ENCODE results near the gene STK39.
"Not testable (repeated sequence)": the region's sequence is repeated elsewhere in the genome, so short reads cannot be mapped to it uniquely, and the experiment has no call there.

STK39 gene

GRCh38 chr2:168089200-168089599, 158.2 kb downstream of the STK39 start:
- no peak for DNase-seq (ENCODE audit: low read depth)

- DNase-seq (ENCODE audit: low read depth), result no peak
These were observed 160.0 kb downstream of the STK39 start for GRCh38 chr2:168087401-168087800.

GRCh38 chr2:168086851-168087250, 160.5 kb downstream of the STK39 start:
- DNase-seq (ENCODE audit: low read depth), result no peak

- no peak for DNase-seq (ENCODE audit: low read depth)
These were observed 161.5 kb downstream of the STK39 start for GRCh38 chr2:168085801-168086361.

GRCh38 chr2:168084288-168084687, 163.1 kb downstream of the STK39 start:
- no peak for DNase-seq (ENCODE audit: low read depth)

GRCh38 chr2:168081452-168081851, 165.9 kb downstream of the STK39 start:
- not testable (repeated sequence) for DNase-seq (ENCODE audit: low read depth)

GRCh38 chr2:168079236-168079635, 168.2 kb downstream of the STK39 start:
- no peak for DNase-seq (ENCODE audit: low read depth)

GRCh38 chr2:168076731-168077130, 170.7 kb downstream of the STK39 start:
- no peak for DNase-seq (ENCODE audit: low read depth)

GRCh38 chr2:168075446-168075845, 171.9 kb downstream of the STK39 start:
- no peak for DNase-seq (ENCODE audit: low read depth)

GRCh38 chr2:168072626-168073303, 174.6 kb downstream of the STK39 start:
- no peak for DNase-seq (ENCODE audit: low read depth)

- DNase-seq (ENCODE audit: low read depth), result no peak
These were observed 183.1 kb downstream of the STK39 start for GRCh38 chr2:168064011-168064998.

- DNase-seq (ENCODE audit: low read depth), result no peak
These were observed 184.5 kb downstream of the STK39 start for GRCh38 chr2:168062936-168063335.

GRCh38 chr2:168062054-168062453, 185.3 kb downstream of the STK39 start:
- DNase-seq (ENCODE audit: low read depth), result no peak

- DNase-seq (ENCODE audit: low read depth), result no peak
These were observed 186.2 kb downstream of the STK39 start for GRCh38 chr2:168060986-168061750.

GRCh38 chr2:168059758-168060157, 187.6 kb downstream of the STK39 start:
- DNase-seq (ENCODE audit: low read depth), result no peak

GRCh38 chr2:168058675-168059074, 188.7 kb downstream of the STK39 start:
- DNase-seq (ENCODE audit: low read depth), result no peak

GRCh38 chr2:168056242-168056787, 191.1 kb downstream of the STK39 start:
- no peak for DNase-seq (ENCODE audit: low read depth)

- no peak for DNase-seq (ENCODE audit: low read depth)
These were observed 192.7 kb downstream of the STK39 start for GRCh38 chr2:168054657-168055056.

- no peak for DNase-seq (ENCODE audit: low read depth)
These were observed 193.7 kb downstream of the STK39 start for GRCh38 chr2:168053676-168054075.

GRCh38 chr2:168052773-168053172, 194.6 kb downstream of the STK39 start:
- no peak for DNase-seq (ENCODE audit: low read depth)

GRCh38 chr2:168050377-168050776, 197.0 kb downstream of the STK39 start:
- DNase-seq (ENCODE audit: low read depth), result no peak

GRCh38 chr2:168049609-168050008, 197.8 kb downstream of the STK39 start:
- DNase-seq (ENCODE audit: low read depth), result no peak

Measured in stimulated activated CD8-positive, alpha-beta memory T cell treated with anti-CD3 and anti-CD28 coated beads, Interleukin-12 subunit alpha, Interleukin-12 subunit beta, amount 100 ng/mL, for 4 hours (primary cell).